Ectodermal cell (in vitro differentiated cells): ENCODE measurements around the gene CEP112.

Experiments used
- H3K27ac ChIP-seq: 2 replicates; pipeline ENCODE4 v1.7.0; 2013; ENCODE audit warnings: mild to moderate bottlenecking, low read depth, low read length; ENCODE audit not compliant: insufficient read depth, poor library complexity, severe bottlenecking
- H3K27me3 ChIP-seq: 2 replicates; pipeline ENCODE4 v1.7.0; 2013; ENCODE audit warnings: mild to moderate bottlenecking, low read length; ENCODE audit not compliant: insufficient read depth, control insufficient read depth, poor library complexity, severe bottlenecking
- H3K36me3 ChIP-seq: one replicate; pipeline ENCODE4 v1.7.0; 2013; ENCODE audit warnings: low read length; ENCODE audit not compliant: control insufficient read depth, insufficient read depth
- H3K4me1 ChIP-seq: one replicate; pipeline ENCODE4 v1.7.0; 2013; ENCODE audit warnings: low read length; ENCODE audit not compliant: control insufficient read depth, insufficient read depth
- H3K4me3 ChIP-seq: 2 replicates; pipeline ENCODE4 v1.7.0; 2013; ENCODE audit warnings: low read depth, low read length, control low read depth; ENCODE audit not compliant: insufficient read depth
- H3K9me3 ChIP-seq: 2 replicates; pipeline ENCODE4 v1.7.0; 2013; ENCODE audit warnings: mild to moderate bottlenecking, low read length, moderate library complexity; ENCODE audit not compliant: control insufficient read depth
- WGBS, 2 experiments: methylation state at CpG; one replicate each; pipeline ENCODE4 v1.1.7; 2013; ENCODE audit warnings: missing lambda C conversion rate in 2 of 2; 5-methylcytosine and 5-hydroxymethylcytosine counted together

Gene CEP112

GRCh38 chr17:65900216-65900615, 291.7 kb downstream of the CEP112 start:
- H3K4me1 ChIP-seq, result peaks cover 7% of the 10 kb centered on the region
- no peaks in the 10 kb centered on the region for H3K36me3 ChIP-seq
- 90 to 92% methylated on average over 3 to 6 of the region's 6 CpGs for WGBS, 2 experiments
- no peak overlapping the region for H3K27ac ChIP-seq
- H3K4me3 ChIP-seq, result no peak overlapping the region
- no peaks in the 10 kb centered on the region for H3K9me3 ChIP-seq
- H3K27me3 ChIP-seq, result no peaks in the 10 kb centered on the region

- peaks cover 7% of the 10 kb centered on the region for H3K4me1 ChIP-seq
- no peak overlapping the region for H3K4me3 ChIP-seq
- H3K27ac ChIP-seq, result no peak overlapping the region
- no peaks in the 10 kb centered on the region for H3K36me3 ChIP-seq
- no peaks in the 10 kb centered on the region for H3K27me3 ChIP-seq
- 76 to 87% methylated on average over 2 to 3 of the region's 3 CpGs for WGBS, 2 experiments
- no peaks in the 10 kb centered on the region for H3K9me3 ChIP-seq
Measured at GRCh38 chr17:65898651-65899050, 293.3 kb downstream of the CEP112 start.

- no peaks in the 10 kb centered on the region for H3K36me3 ChIP-seq
- H3K9me3 ChIP-seq, result no peaks in the 10 kb centered on the region
- no peaks in the 10 kb centered on the region for H3K4me1 ChIP-seq
- no peak overlapping the region for H3K27ac ChIP-seq
- no peaks in the 10 kb centered on the region for H3K27me3 ChIP-seq
- no peak overlapping the region for H3K4me3 ChIP-seq
Measured at GRCh38 chr17:65896889-65897288, 295.0 kb downstream of the CEP112 start.

GRCh38 chr17:65895969-65896368, 296.0 kb downstream of the CEP112 start:
- Histone ChIP-seq H3K4me1 (no peaks in the 10 kb centered on the region), H3K27ac (no peak overlapping the region), H3K9me3 (no peaks in the 10 kb centered on the region), H3K27me3 (no peaks in the 10 kb centered on the region), H3K36me3 (no peaks in the 10 kb centered on the region), H3K4me3 (no peak overlapping the region)

GRCh38 chr17:65893692-65894279, 298.1 kb downstream of the CEP112 start:
- 94 to 100% methylated on average over 2 of the region's 3 CpGs for WGBS, 2 experiments
- Histone ChIP-seq H3K27me3 (no peaks in the 10 kb centered on the region), H3K36me3 (no peaks in the 10 kb centered on the region), H3K27ac (no peak overlapping the region), H3K9me3 (no peaks in the 10 kb centered on the region), H3K4me3 (no peak overlapping the region), H3K4me1 (no peaks in the 10 kb centered on the region)

GRCh38 chr17:65892912-65893377, 299.0 kb downstream of the CEP112 start:
- Histone ChIP-seq H3K4me3 (no peak overlapping the region), H3K4me1 (no peaks in the 10 kb centered on the region), H3K36me3 (no peaks in the 10 kb centered on the region), H3K27me3 (no peaks in the 10 kb centered on the region), H3K27ac (no peak overlapping the region), H3K9me3 (no peaks in the 10 kb centered on the region)
- WGBS, 2 experiments, result 95 to 96% methylated on average over 5 of the region's 5 CpGs

- no peaks in the 10 kb centered on the region for H3K36me3 ChIP-seq
- 92 to 94% methylated on average over 7 of the region's 7 CpGs for WGBS, 2 experiments
- H3K27ac ChIP-seq, result no peak overlapping the region
- no peak overlapping the region for H3K4me3 ChIP-seq
- H3K9me3 ChIP-seq, result no peaks in the 10 kb centered on the region
- H3K4me1 ChIP-seq, result no peaks in the 10 kb centered on the region
- no peaks in the 10 kb centered on the region for H3K27me3 ChIP-seq
Measured at GRCh38 chr17:65891231-65891735, 300.6 kb downstream of the CEP112 start.

- Histone ChIP-seq H3K36me3 (no peaks in the 10 kb centered on the region), H3K9me3 (no peaks in the 10 kb centered on the region), H3K27me3 (no peaks in the 10 kb centered on the region), H3K4me3 (no peak overlapping the region), H3K27ac (no peak overlapping the region), H3K4me1 (no peaks in the 10 kb centered on the region)
- WGBS, 2 experiments, result 95 to 97% methylated on average over 4 of the region's 4 CpGs
Measured at GRCh38 chr17:65888649-65889048, 303.3 kb downstream of the CEP112 start.

GRCh38 chr17:65886315-65887245, 305.4 kb downstream of the CEP112 start:
- H3K4me1 ChIP-seq, result no peaks in the 10 kb centered on the region
- no peak overlapping the region for H3K27ac ChIP-seq
- H3K9me3 ChIP-seq, result no peaks in the 10 kb centered on the region
- WGBS, 2 experiments, result 90 to 92% methylated on average over 2 to 4 of the region's 6 CpGs
- no peaks in the 10 kb centered on the region for H3K36me3 ChIP-seq
- H3K4me3 ChIP-seq, result no peak overlapping the region
- no peaks in the 10 kb centered on the region for H3K27me3 ChIP-seq

- no peaks in the 10 kb centered on the region for H3K4me1 ChIP-seq
- no peak overlapping the region for H3K27ac ChIP-seq
- no peaks in the 10 kb centered on the region for H3K36me3 ChIP-seq
- no peaks in the 10 kb centered on the region for H3K27me3 ChIP-seq
- H3K4me3 ChIP-seq, result no peak overlapping the region
- H3K9me3 ChIP-seq, result no peaks in the 10 kb centered on the region
- WGBS, 2 experiments, result 93 to 97% methylated on average over 5 to 6 of the region's 6 CpGs
Measured at GRCh38 chr17:65885541-65886312, 306.2 kb downstream of the CEP112 start.
